Fibroblast of gingiva (primary cell): ENCODE results near the gene IER3IP1.
A peak's percentile ranks its signal among the peaks of the same experiment; 100 is the strongest.
"Not testable (repeated sequence)": the region's sequence is repeated elsewhere in the genome, so short reads cannot be mapped to it uniquely, and the experiment has no call there.

Source experiments
- DNase-seq: peaks from one replicate; pipeline ENCODE4 v3.0.0-alpha.2; 2011; ENCODE audit warnings: low read depth

The IER3IP1 gene

DNA sequence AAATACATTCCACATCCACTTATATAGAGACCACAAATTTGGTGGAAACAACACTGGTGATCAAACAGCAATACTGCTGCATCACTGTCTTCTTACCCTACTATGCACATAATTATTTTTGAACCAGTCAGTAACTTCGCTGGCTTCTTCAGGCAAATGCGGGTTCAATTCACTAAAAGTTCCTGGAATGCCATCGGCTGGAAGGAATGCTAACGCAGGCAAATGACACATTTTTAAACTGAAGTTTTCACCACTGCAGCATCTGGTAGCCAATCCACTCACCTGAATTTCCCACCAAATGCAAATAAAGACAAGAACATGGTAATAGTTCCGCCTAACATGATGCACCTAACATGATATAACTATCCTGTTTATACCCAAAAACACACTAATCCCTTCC lies 15.9 kb downstream of the IER3IP1 start:
- DNase-seq = no peak

DNA sequence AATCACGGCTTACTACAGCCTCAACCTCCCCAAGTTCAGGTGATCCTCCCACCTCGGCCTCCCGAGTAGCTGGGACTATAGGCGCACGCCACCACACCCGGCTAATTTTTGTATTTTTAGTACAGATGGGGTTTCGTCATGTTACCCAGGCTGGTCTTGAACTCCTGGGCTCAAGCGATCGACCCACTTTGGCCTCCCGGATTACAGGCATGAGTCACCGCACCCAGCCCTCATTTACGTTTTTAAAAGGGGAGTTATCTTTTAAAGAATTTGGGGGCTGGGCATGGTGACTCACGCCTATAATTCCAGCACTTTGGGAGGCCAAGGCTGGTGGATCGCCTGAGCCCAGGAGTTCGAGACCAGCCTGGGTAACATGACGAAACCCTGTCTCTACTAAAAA lies 17.8 kb downstream of the IER3IP1 start:
- not testable (repeated sequence) for DNase-seq

DNA sequence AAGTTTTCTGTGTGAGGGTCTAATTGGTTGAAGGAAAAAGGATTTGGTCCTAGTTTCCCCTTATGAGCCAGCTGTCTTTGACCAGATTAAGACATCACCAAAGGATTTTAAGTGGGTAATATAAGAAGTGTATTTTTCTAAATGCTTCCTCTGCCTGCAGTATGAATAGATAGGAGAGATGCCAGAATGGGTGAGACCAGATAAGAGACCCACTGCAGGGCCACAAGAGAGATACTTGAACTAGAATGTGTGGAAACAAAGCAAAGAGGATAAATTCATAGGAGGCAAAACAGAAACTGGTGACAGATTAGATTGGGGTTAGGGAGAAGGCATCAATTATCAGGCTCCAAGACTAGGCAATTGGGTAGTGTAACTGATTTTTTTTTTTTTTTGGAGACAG lies 24.7 kb downstream of the IER3IP1 start:
- DNase-seq = no peak

DNA sequence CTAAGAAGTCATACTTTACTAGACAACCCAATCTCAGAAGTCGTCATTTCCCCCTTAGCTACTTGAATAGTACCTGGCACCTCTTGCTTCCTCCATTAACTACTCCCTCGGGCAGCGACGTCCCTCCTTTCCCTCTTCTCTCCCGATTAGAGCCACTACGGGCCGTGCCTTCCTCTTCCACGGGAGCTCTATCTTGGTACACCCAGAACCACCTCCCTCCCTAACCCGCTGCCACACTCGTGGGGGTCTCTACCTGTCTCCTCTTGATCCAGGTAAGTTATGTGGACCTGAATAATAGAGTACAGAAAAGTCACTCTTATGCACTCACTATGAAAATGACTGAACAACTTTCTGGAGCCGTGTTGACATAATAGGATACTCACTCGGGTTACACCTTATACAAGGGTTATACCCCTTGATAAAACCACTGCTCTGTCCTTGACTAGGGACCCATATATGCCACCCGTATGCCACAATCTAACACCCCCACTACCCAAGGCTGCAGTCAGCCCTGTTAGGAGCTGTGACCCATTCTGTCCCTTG lies 25.3 kb downstream of the IER3IP1 start:
- no peak for DNase-seq

DNA sequence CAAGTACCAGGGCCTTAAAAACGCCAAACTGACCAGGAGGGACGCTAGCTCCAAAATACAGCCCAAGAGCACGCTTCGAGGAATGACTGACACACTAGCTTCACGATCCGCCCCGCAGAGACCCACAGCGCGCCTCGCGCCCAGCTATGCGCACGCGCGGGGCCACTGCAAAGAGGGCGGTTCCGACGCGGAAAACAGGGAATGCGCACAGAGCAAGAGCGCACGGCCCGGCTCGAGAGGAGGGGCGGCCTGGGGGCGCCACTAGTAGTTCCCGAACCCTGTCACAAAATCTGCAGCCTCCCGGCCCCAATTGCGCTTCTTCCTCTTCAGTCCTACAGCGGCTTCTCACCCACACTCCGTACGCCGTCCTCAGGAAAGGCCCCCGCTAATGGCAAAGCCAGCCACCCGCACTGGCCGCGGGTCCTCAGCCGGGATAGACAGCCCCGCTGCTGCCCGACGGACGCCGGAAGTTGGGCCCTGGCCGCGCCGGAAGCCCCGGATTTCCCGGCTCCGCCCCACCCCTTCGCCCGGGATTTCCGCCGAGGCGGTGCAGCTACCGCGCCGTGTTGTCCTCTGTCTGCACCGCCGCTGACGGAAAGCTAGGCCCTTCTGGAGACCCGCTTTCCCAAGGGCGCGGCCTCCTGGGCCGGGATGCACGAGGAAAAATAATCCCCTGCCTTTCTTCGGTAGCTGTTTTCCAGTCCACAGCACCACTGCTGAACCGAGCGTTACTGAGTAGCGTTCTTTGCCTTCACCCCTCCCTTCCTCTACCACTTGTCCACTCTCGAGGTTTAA lies 25.9 kb downstream of the IER3IP1 start, which contains the start of gene HDHD2:
TSS of gene HDHD2 (minus strand) at position 472 of the 795 bp plus-strand sequence. CDS start 14,061 bp downstream, outside the sequence.
- peak; percentile 77 for DNase-seq

DNA sequence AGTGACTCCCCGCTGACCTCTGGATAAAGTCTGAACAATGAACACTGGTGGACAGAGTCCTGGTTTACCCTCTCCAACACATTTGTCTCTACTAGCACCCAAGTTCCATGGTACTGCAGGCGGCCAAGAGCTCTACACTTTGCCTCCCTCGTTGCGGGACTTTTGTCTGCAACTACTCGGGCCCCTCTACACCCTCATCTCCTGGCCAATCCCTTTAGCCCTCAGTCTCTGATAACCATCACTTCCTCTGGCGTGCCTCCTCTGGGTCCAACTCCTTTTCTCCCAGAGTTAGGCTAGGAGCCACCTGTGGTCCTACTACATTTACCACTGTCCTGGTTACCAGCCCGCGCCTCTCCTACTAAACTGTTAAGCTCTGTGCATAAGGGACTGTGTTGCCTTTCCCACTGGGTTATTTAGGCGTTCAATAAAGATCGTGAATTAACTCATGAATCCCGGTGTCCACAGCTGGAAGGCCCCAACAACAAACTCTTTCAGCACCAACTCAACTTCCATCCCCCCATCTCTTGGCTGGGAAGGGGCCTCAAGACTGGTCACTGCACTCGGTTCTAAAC lies 26.6 kb downstream of the IER3IP1 start:
- DNase-seq = no peak

DNA sequence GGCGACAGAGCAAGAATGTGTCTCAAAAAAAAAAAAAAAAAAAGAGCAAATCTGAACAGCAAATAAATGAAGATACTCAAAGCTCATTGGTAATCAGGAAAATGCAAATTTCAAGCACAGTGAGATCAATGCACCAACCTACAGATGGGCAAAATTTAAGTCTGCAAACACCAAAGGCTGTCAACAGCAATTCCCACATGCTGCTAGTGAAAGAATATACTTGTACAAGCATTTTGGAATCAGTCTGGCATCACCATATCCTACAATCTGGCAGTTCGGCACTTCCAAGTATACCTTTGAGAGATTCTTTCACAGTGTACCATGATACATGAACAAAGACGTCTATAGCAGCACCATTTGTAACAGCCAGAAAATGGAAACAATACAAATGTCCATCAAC lies 30.0 kb downstream of the IER3IP1 start:
- no peak for DNase-seq

DNA sequence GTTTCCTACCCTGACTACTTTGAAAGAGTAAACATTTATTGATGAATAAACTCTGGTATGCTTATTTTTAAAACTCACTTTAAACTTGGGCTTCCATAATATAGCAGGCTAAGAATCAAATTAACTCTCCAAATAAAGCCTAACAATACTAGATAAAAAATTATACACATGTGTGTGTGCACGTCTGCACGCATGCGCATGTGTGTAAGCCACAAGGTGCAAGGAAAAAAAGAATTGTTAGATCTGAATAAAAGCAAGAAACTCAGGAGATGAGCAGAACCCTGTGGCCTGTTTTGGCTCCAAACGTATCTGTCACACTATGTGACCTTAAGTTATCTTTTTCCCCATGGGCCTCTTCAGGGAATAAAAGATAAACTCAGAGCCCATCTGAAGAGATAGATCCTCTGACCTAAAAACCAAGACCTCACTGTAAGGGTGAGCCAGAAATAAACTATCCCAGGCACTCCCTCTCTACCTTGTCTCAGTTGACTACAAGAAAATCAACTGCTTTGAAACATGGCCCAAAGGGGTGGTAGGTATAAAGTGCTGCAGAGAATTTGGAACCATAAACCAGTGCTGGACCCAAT lies 32.2 kb downstream of the IER3IP1 start:
- no peak for DNase-seq

DNA sequence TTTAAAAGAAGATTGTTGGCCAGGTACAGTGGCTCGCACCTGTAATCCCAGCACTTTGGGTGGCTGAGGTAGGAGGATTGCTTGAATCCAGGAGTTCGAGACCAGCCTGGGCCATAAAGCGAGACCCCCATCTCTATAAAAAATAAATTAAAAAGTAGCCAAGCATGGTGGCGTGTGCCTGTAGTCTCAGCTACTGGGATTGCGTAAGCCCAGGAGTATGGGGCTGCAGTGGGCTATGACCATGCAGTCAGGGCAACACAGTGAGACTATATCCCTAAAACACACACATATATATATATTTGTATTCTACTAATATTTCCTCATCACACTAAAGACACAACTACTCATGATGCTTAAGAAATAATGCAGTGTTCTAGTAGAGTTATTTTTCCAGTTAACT lies 33.0 kb downstream of the IER3IP1 start:
- DNase-seq = no peak

DNA sequence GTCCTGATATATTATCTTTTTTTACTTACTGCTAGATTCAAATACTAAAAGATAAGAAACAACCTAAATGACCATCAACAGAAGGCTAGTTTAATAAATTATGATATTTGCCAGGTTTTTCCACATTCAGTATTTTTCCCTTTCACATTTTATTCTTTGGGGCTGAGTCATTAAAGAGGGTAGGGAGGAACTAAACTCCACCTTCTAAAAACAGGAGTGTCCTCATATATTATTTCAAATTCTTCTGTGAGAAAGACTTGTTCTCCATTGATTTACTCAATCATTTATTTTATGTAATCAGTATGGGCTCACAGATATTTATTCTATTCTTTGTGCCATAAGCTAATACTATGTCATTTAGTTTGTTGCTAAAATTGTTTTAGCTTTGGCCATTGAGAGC lies 34.9 kb downstream of the IER3IP1 start:
- no peak for DNase-seq

DNA sequence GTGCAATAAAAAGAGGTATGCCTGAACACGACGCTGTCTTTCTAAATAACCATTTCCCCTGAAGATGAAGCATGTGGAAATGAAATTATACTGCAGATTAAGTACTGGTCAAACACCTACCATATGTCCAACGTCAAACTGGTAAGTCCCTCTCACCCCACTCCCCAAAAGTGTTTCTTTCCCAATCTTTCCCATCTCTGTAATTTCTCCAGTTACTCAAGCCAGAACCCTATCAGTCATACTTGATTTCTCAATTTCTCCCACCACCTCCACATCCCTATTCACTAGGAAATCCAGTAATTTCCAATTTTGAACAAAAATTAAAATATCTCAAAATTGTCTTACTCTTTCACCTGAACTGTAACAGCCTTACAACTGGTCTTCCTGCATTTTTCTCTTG lies 55.0 kb downstream of the IER3IP1 start:
- DNase-seq = no peak

DNA sequence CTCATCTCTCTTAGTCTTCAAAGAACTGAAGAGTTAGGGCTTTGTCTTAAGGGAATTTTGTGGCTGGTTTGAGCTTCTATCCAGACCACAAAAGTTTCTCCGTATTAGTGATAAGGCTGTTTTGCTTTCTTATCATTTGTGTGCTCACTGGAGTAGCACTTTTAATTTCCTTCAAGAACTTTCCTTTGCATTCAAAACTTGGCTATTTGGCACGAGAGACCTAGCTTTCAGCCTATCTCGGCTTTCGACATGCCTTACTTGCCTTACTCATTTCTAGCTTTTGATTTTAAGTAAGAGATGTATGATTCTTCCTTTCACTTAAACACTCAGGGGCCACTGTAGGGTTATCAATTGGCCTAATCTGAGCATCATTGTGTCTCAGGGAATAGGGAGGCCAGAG lies 55.7 kb downstream of the IER3IP1 start:
- no peak for DNase-seq

DNA sequence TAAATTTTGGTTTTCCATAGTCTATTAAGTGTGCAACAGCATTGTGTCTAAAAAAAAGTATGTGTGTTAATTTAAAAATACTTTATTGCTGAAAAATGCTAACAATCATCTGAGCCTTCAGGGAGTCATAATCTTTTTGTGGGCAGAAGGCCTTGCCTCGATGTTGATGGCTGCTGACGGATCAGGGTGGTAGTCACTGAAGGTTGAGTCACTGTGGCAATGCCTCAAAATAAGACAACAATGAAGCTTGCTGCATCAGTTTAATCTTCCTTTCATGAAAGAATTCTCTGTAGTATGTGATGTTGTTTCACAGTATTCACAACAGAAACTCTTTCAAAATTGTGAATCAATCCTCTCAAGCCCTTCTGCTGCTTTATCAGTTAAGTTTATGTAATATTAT lies 57.2 kb downstream of the IER3IP1 start:
- DNase-seq = no peak

DNA sequence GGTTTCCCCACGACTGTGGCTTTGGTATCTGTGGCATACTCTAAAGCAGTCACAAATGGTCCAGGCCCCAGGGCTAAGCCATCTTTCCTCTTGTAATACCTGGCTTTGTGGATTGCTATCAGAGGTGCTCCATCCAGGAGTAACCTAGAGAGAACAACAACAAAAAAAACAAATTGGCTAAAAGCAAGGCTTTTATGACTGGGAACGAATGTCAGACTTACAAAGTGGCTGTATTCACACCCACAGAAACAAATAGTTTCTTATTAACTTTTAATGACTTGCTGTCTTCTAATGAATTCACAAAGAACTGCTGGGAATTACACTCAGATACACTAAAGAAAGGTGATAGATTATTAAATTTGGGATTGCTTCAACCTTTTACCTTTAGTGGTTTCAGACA lies 61.0 kb downstream of the IER3IP1 start:
- DNase-seq = no peak

DNA sequence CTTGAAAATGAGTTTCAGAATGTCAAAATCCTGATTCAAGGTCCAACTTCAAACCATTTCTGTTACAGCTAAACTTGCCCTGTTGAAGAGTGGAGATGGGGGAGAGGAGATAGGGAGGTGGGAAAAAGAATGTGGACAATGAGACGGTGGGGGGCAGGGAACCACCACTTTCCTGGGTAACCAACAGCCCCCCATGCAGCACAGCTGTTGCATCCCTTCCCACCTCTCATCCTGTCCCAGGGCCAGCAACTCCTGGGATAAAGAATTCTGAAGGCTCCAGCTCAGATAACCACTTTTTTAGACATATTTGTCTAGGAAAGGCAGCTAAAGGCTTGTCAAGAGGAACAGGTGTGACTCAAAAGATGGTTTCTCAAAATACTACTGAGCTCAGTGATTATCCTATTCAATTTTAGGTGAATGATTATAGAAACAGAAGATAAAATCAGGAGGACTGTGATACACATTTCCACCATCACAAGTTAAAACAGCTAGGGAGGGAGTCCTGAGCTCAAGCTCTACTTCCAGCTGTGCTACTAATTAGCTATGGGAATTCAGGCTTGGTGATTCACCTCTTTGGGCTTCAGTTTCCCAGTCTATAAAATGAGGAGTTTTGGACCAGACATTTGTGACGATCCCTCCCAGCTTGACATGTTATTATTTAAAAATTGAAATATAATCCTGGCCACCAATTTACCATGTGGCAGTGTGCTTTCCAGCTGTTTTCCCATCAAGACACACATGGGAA lies 62.2 kb downstream of the IER3IP1 start:
- DNase-seq = peak; percentile 3

DNA sequence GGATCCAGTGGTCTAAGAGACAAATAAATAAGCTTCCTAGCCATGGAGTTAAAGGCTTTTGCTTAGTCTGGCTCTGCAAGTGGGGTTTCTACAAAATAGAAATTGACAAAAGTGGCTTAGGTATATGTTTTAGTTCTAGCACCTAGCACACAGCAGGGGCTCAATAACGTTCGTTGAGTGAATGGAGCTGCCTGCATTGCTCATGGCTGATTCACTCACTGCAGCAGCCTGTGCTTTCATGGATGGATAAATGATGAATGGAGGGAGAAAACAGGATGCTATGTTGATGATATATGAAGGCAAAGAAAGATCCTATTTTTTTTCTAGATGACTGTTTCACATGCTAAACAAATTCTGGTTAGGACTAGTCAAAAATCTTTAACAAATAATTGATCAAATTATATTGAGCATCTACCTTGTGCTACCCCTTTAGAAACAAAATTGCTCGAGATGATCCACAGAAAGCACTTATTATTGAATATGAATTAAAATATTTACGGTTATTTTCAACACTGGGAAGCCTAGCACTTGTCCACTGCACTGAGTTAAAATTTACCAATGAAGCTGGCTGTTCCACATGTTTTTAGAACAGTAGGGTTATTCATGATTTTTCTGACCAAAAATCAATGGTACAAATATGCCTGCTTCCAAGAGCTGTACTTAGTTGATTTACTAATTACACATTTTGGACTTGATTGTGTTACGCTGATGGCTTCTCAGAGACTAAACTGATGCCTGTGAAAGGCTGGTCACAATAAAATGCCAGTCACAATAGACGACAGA lies 65.5 kb downstream of the IER3IP1 start:
- no peak for DNase-seq

DNA sequence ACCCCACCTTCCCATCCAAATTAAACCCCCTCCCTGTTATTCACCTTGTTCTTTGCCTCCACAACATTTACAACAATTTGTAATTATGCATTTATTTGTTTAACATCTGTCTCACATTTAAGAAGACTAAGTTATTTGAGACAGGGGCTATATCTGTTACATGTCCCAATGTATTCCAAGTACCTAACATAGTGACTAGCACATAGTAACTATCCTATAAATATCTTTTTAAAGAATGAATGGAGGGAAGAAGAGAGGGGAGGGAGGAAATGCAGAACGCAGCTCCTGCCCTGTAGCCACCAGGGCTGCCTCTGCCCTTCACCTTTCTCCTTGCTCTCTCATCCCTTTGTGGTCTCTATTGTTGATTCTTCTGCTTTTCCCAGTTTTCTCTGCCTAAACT lies 66.4 kb downstream of the IER3IP1 start:
- DNase-seq = no peak

DNA sequence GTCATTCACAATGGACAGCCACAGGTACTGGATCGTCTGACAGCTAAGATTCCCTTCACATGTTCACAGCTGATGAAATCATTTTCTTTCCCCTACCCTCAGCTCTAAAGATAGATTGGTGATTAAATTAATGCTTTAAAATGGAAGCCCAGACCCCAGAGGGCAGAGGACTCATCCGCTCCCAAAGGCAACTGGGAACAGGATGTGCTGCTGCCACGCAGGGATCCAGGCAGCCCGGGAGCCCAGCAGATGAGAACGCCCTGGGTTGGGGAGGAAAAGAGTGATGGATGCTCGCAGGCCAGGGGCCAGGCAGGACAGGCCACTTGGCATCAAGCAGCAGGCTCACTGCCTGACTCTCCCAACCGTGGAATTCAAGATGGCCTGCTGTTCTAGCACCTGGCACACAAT lies 67.2 kb downstream of the IER3IP1 start:
- DNase-seq = no peak

DNA sequence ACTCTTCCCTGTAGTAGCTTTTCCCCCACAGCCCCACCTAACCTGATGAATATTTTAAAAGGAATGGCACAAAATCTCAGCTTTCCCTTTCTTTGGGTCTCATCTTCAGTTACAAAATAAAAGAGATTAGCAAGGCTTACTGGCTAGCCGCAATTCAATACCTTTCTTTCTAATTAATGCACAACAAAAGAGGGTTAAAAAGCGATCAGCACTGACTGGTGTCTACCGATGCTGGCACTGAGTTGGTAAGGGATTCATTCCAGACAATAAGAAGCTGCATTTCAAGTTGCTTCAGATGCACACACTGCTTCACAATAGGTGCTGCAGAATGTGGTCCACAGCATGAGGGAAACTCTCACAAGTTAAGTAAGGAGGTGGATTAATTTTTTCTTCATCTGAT lies 67.8 kb downstream of the IER3IP1 start:
- DNase-seq = no peak
